GM12872 (cell line): Measurements from ENCODE around the gene ABCB11.

ENCODE experiments used
- CTCF ChIP-seq: IDR thresholded peaks from 3 replicates; pipeline ENCODE4 v1.5.1; 2011; ENCODE audit warnings: low read depth, mild to moderate bottlenecking, low read length, moderate library complexity; ENCODE audit not compliant: insufficient read depth

ABCB11 gene

GRCh38 chr2:168935810-168936581 lies 95.1 kb downstream of the ABCB11 start:
- TF ChIP-seq CTCF: no peak

GRCh38 chr2:168934826-168935225 lies 96.3 kb downstream of the ABCB11 start:
- TF ChIP-seq CTCF: no peak

- TF ChIP-seq CTCF: no peak
These were observed 100.9 kb downstream of the ABCB11 start for GRCh38 chr2:168930242-168930641.

- no peak for TF ChIP-seq CTCF
These were observed 102.1 kb downstream of the ABCB11 start for GRCh38 chr2:168929031-168929430.

- no peak for TF ChIP-seq CTCF
These were observed 102.9 kb downstream of the ABCB11 start for GRCh38 chr2:168928113-168928831.

- no peak for TF ChIP-seq CTCF
These were observed 104.3 kb downstream of the ABCB11 start for GRCh38 chr2:168926621-168927386.

GRCh38 chr2:168920504-168921157 lies 110.5 kb downstream of the ABCB11 start:
- TF ChIP-seq CTCF: peak; percentile 41; the same call in 1 of the 3 replicates
